ENCODE data around the gene DNAJB2.

The DNAJB2 gene

GRCh38 chr2:219278655-219279150 lies 463 bp upstream of the DNAJB2 start:
- Histone ChIP-seq H3K4me3 (ENCODE audit: low read length) (peak overlapping the region; percentile 76), H3K27ac (ENCODE audit: low read depth, low read length) (peak overlapping the region; percentile 89), H3K4me1 (ENCODE audit: control insufficient read depth, low read length) (peaks cover 35% of the 10 kb centered on the region), H4K20me1 (ENCODE audit: control insufficient read depth, insufficient read depth, low read depth, low read length) (no peaks in the 10 kb centered on the region), H3K9me3 (ENCODE audit: control insufficient read depth, insufficient read depth, low read length) (no peaks in the 10 kb centered on the region), H3K36me3 (ENCODE audit: control insufficient read depth, low read length) (peaks cover 26% of the 10 kb centered on the region), H3K9me2 (replicated peaks; ENCODE audit: control insufficient read depth, low read length) (no peaks in the 10 kb centered on the region), H3F3A (ENCODE audit: control insufficient read depth, insufficient read depth) (peaks cover 9% of the 10 kb centered on the region), H3K4me2 (ENCODE audit: low read length) (peak overlapping the region; percentile 96), H3K79me2 (ENCODE audit: control insufficient read depth, low read length) (0 out of 2 replicates have a peak, but pooled peaks cover 3% of the 10 kb centered on the region), H3K27me3 (ENCODE audit: control insufficient read depth, low read length) (no peaks in the 10 kb centered on the region)
- TF ChIP-seq CTCF (IDR thresholded peaks at IDR 0.05; ENCODE audit: low read depth, low read length, poor library complexity, severe bottlenecking) (no peak), EZH2phosphoT487 (IDR thresholded peaks at IDR 0.05; ENCODE audit: borderline replicate concordance, low read length) (no peak)

GRCh38 chr2:219279916-219280516 lies 850 bp downstream of the DNAJB2 start:
- H3K36me3 ChIP-seq (ENCODE audit: control insufficient read depth, low read length) = peaks cover 33% of the 10 kb centered on the region
- H3K4me2 ChIP-seq (ENCODE audit: low read length) = peak overlapping the region; percentile 96
- H3K79me2 ChIP-seq (ENCODE audit: control insufficient read depth, low read length) = 0 out of 2 replicates have a peak, but pooled peaks cover 3% of the 10 kb centered on the region
- peak overlapping the region; percentile 89 for H3K27ac ChIP-seq (ENCODE audit: low read depth, low read length)
- H3K27me3 ChIP-seq (ENCODE audit: control insufficient read depth, low read length) = no peaks in the 10 kb centered on the region
- no peaks in the 10 kb centered on the region for H4K20me1 ChIP-seq (ENCODE audit: control insufficient read depth, insufficient read depth, low read depth, low read length)
- H3K4me3 ChIP-seq (ENCODE audit: low read length) = peak overlapping the region; percentile 76
- no peaks in the 10 kb centered on the region for H3K9me3 ChIP-seq (ENCODE audit: control insufficient read depth, insufficient read depth, low read length)
- TF ChIP-seq EZH2phosphoT487 (IDR thresholded peaks at IDR 0.05; ENCODE audit: borderline replicate concordance, low read length) = no peak
- TF ChIP-seq CTCF (IDR thresholded peaks at IDR 0.05; ENCODE audit: low read depth, low read length, poor library complexity, severe bottlenecking) = peak; percentile 60
- H3F3A ChIP-seq (ENCODE audit: control insufficient read depth, insufficient read depth) = peaks cover 9% of the 10 kb centered on the region
- H3K9me2 ChIP-seq (replicated peaks; ENCODE audit: control insufficient read depth, low read length) = no peaks in the 10 kb centered on the region
- peaks cover 35% of the 10 kb centered on the region for H3K4me1 ChIP-seq (ENCODE audit: control insufficient read depth, low read length)

- TF ChIP-seq EZH2phosphoT487 (IDR thresholded peaks at IDR 0.05; ENCODE audit: borderline replicate concordance, low read length) (no peak), CTCF (IDR thresholded peaks at IDR 0.05; ENCODE audit: low read depth, low read length, poor library complexity, severe bottlenecking) (no peak)
- H3K79me2 ChIP-seq (ENCODE audit: control insufficient read depth, low read length) = 0 out of 2 replicates have a peak, but pooled peaks cover 3% of the 10 kb centered on the region
- H3K27me3 ChIP-seq (ENCODE audit: control insufficient read depth, low read length) = no peaks in the 10 kb centered on the region
- no peak overlapping the region for H3K27ac ChIP-seq (ENCODE audit: low read depth, low read length)
- H4K20me1 ChIP-seq (ENCODE audit: control insufficient read depth, insufficient read depth, low read depth, low read length) = no peaks in the 10 kb centered on the region
- peak overlapping the region; percentile 96 for H3K4me2 ChIP-seq (ENCODE audit: low read length)
- no peak overlapping the region for H3K4me3 ChIP-seq (ENCODE audit: low read length)
- H3K36me3 ChIP-seq (ENCODE audit: control insufficient read depth, low read length) = peaks cover 33% of the 10 kb centered on the region
- peaks cover 9% of the 10 kb centered on the region for H3F3A ChIP-seq (ENCODE audit: control insufficient read depth, insufficient read depth)
- H3K4me1 ChIP-seq (ENCODE audit: control insufficient read depth, low read length) = peaks cover 35% of the 10 kb centered on the region
- no peaks in the 10 kb centered on the region for H3K9me2 ChIP-seq (replicated peaks; ENCODE audit: control insufficient read depth, low read length)
- no peaks in the 10 kb centered on the region for H3K9me3 ChIP-seq (ENCODE audit: control insufficient read depth, insufficient read depth, low read length)
Observed at GRCh38 chr2:219280651-219281050, 1.5 kb downstream of the DNAJB2 start.

All from DOHH2 (cell line).